ENCODE measurements around the gene OTUB1. TPM values are rescaled to one million over a fixed set of nuclear protein-coding genes. Genes with fewer than 3 reads are reported as not detected.

OTUB1 gene
- total RNA-seq, 1 donor from 2014 or later, result 51.3 TPM

GRCh38 chr11:64031001-64031400 is 44.8 kb downstream of the OTUB1 start:
- Histone ChIP-seq H3F3A (ENCODE audit: low read depth) (peaks cover 13% of the 10 kb centered on the region), H3K79me2 (ENCODE audit: low read depth) (no peaks in the 10 kb centered on the region), H3K4me2 (no peak overlapping the region), H3K9ac (no peak overlapping the region), H3K4me1 (peaks cover 21% of the 10 kb centered on the region), H2AFZ (replicated peaks) (no peak overlapping the region), H3K4me3 (no peak overlapping the region), H4K20me1 (ENCODE audit: low read depth) (peaks cover 15% of the 10 kb centered on the region), H3K27ac (no peak overlapping the region), H3K36me3 (no peaks in the 10 kb centered on the region), H3K9me3 (ENCODE audit: low read depth) (no peaks in the 10 kb centered on the region), H3K27me3 (peaks cover 71% of the 10 kb centered on the region)
- no peaks in the 10 kb centered on the region for H3K36me3 Mint-ChIP-seq
- no peak for TF ChIP-seq EZH2phosphoT487 (IDR thresholded peaks at IDR 0.05)
- peaks cover 10% of the 10 kb centered on the region for H3K27me3 Mint-ChIP-seq (ENCODE audit: insufficient read depth, low read depth)
- no peak overlapping the region for H3K27ac Mint-ChIP-seq
- no peak overlapping the region for H3K4me3 Mint-ChIP-seq
- no peak for DNase-seq (ENCODE audit: low spot score)
- H3K4me1 Mint-ChIP-seq, result peaks cover 55% of the 10 kb centered on the region
- H3K9me3 Mint-ChIP-seq, result no peaks in the 10 kb centered on the region

GRCh38 chr11:64032050-64032449 is 45.8 kb downstream of the OTUB1 start:
- Histone ChIP-seq H3K4me2 (no peak overlapping the region), H3K4me3 (no peak overlapping the region), H3K4me1 (peaks cover 31% of the 10 kb centered on the region), H3K9me3 (ENCODE audit: low read depth) (no peaks in the 10 kb centered on the region), H3K79me2 (ENCODE audit: low read depth) (no peaks in the 10 kb centered on the region), H2AFZ (replicated peaks) (no peak overlapping the region), H3F3A (ENCODE audit: low read depth) (peaks cover 19% of the 10 kb centered on the region), H3K36me3 (no peaks in the 10 kb centered on the region), H4K20me1 (ENCODE audit: low read depth) (peaks cover 26% of the 10 kb centered on the region), H3K9ac (no peak overlapping the region), H3K27me3 (peaks cover 82% of the 10 kb centered on the region), H3K27ac (no peak overlapping the region)
- Mint-ChIP-seq H3K36me3 (no peaks in the 10 kb centered on the region), H3K4me3 (no peak overlapping the region), H3K27me3 (ENCODE audit: insufficient read depth, low read depth) (peaks cover 10% of the 10 kb centered on the region), H3K9me3 (no peaks in the 10 kb centered on the region), H3K27ac (no peak overlapping the region), H3K4me1 (peaks cover 45% of the 10 kb centered on the region)
- no peak for DNase-seq (ENCODE audit: low spot score)
- TF ChIP-seq EZH2phosphoT487 (IDR thresholded peaks at IDR 0.05) (no peak), CTCF (IDR thresholded peaks at IDR 0.05) (no peak), EZH2 (IDR thresholded peaks at IDR 0.05) (no peak)

GRCh38 chr11:64034411-64034811 is 48.2 kb downstream of the OTUB1 start:
- peaks cover 12% of the 10 kb centered on the region for H3K4me1 ChIP-seq
- H3K9ac ChIP-seq, result no peak overlapping the region
- H3F3A ChIP-seq (ENCODE audit: low read depth), result peaks cover 26% of the 10 kb centered on the region
- no peak overlapping the region for H2AFZ ChIP-seq (replicated peaks)
- no peaks in the 10 kb centered on the region for H3K79me2 ChIP-seq (ENCODE audit: low read depth)
- no peak overlapping the region for H3K4me3 ChIP-seq
- H3K4me1 Mint-ChIP-seq, result peaks cover 29% of the 10 kb centered on the region
- no peaks in the 10 kb centered on the region for H3K36me3 Mint-ChIP-seq
- TF ChIP-seq EZH2phosphoT487 (IDR thresholded peaks at IDR 0.05) (no peak), CTCF (IDR thresholded peaks at IDR 0.05) (peak; percentile 49), EZH2 (IDR thresholded peaks at IDR 0.05) (peak; percentile 48)
- peak; percentile 72 for DNase-seq (ENCODE audit: low spot score)
- H3K27ac Mint-ChIP-seq, result peak overlapping the region; percentile 63
- no peaks in the 10 kb centered on the region for H3K36me3 ChIP-seq
- no peak overlapping the region for H3K4me2 ChIP-seq
- H3K4me3 Mint-ChIP-seq, result peak overlapping the region; percentile 80
- peaks cover 13% of the 10 kb centered on the region for H3K27me3 Mint-ChIP-seq (ENCODE audit: insufficient read depth, low read depth)
- no peaks in the 10 kb centered on the region for H3K9me3 Mint-ChIP-seq
- H3K27ac ChIP-seq, result no peak overlapping the region
- H4K20me1 ChIP-seq (ENCODE audit: low read depth), result peaks cover 42% of the 10 kb centered on the region
- peaks cover 100% of the 10 kb centered on the region for H3K27me3 ChIP-seq
- H3K9me3 ChIP-seq (ENCODE audit: low read depth), result no peaks in the 10 kb centered on the region

- Histone ChIP-seq H3K36me3 (no peaks in the 10 kb centered on the region), H3K9ac (no peak overlapping the region), H3K4me3 (peak overlapping the region; percentile 38), H3F3A (ENCODE audit: low read depth) (peaks cover 26% of the 10 kb centered on the region), H3K79me2 (ENCODE audit: low read depth) (no peaks in the 10 kb centered on the region), H4K20me1 (ENCODE audit: low read depth) (peaks cover 42% of the 10 kb centered on the region), H2AFZ (replicated peaks) (no peak overlapping the region), H3K4me1 (peaks cover 12% of the 10 kb centered on the region), H3K27ac (no peak overlapping the region), H3K27me3 (peaks cover 100% of the 10 kb centered on the region), H3K9me3 (ENCODE audit: low read depth) (no peaks in the 10 kb centered on the region), H3K4me2 (peak overlapping the region; percentile 79)
- no peak for TF ChIP-seq EZH2 (IDR thresholded peaks at IDR 0.05)
- peak; percentile 58 for TF ChIP-seq EZH2phosphoT487 (IDR thresholded peaks at IDR 0.05)
- TF ChIP-seq CTCF (IDR thresholded peaks at IDR 0.05), result no peak
- peaks cover 13% of the 10 kb centered on the region for H3K27me3 Mint-ChIP-seq (ENCODE audit: insufficient read depth, low read depth)
- no peaks in the 10 kb centered on the region for H3K36me3 Mint-ChIP-seq
- H3K9me3 Mint-ChIP-seq, result no peaks in the 10 kb centered on the region
- peak overlapping the region; percentile 88 for H3K4me3 Mint-ChIP-seq
- DNase-seq (ENCODE audit: low spot score), result no peak
- no peak overlapping the region for H3K27ac Mint-ChIP-seq
- H3K4me1 Mint-ChIP-seq, result peaks cover 23% of the 10 kb centered on the region
Observed at GRCh38 chr11:64035081-64035524, 48.9 kb downstream of the OTUB1 start.
